GM21367 (cell line): Measurements from ENCODE around the gene KCNK13.
"Not testable (repeated sequence)": the region's sequence is repeated elsewhere in the genome, so short reads cannot be mapped to it uniquely, and the experiment has no call there.

Source experiments
- ATAC-seq: cut with Tn5 transposase; IDR thresholded peaks from one replicate; pipeline ENCODE4 v1.9.1; 2021; ENCODE audit not compliant: unreplicated experiment

KCNK13 gene

GRCh38 chr14:90060965-90061684, 669 bp upstream of the KCNK13 start:
- ATAC-seq = peak; percentile 31

- no peak for ATAC-seq
Observed at GRCh38 chr14:90062127-90062794, 467 bp downstream of the KCNK13 start.

DNA sequence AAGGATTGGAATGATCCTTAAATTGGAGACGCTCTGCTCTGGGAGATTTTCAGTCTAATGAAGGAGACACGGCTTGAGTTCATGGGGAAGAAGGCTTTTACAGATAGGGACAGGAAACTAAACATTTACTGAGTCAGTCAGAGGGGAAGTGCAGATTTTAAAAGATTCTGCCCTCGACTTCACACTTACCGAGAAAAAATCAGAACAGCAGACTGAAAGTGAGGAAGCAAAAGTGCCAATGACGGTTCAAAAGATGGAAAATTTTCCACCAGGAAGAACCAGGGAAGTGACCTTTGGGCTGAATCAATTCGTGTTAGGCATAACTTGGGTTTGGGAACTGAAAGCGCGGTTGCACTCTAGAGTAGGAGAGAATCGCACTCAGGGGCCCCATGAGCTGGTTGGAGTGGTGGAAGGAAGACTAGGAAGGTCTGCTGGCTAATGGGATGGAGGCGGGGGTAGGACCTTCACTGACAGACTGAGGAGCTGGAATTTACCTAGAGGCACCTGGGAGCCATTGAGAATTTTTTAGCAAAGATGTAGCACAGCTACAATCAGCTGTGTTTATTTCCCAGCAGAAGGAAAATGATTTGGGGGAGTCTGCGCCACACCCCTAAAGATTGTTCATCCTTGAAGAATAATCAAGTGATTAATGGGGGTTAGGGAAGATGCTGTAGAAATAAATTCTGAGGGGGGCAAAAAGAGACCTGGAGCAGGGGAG, 1.2 kb downstream of the KCNK13 start:
- ATAC-seq = no peak

DNA sequence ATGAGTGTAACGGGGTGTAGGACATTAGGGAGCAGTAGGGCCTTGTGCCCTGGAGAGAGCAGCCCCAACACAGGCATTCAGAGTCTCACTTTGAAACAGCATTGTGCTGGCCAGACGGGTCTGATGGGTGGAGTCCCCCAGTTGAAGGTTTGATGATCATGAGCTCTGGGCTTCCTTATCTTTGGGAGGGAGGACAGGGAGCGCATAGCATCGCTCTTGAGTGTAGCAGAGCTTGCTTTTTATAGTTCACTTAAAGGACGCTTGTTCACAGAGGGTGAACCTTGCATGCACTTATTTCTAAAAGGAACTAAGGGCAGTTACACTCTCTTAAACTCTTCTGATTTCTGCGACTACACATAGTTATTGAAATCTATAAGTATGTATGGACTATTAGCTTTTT, 10.6 kb downstream of the KCNK13 start:
- ATAC-seq = no peak

DNA sequence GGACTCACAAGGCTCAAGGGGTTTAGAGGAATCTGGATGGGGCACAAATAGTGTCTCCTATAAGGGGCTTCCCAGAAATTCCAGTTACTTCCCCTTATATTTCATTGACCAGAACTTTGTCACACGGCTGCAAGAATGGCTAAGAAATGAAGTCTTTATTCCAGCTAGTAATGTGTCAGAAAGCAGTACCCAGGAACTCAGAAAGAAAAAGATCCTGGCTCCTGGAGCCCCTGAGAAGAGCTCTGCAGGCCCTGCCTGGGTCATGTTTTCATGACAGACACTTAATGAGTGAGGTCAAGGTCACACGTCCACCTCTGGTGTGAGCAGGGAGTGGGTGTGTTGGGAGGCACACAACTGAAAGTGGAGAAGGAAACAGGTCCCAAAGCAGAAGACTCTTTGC, 17.8 kb downstream of the KCNK13 start:
- ATAC-seq = no peak

- no peak for ATAC-seq
Observed at GRCh38 chr14:90087433-90087832, 25.6 kb downstream of the KCNK13 start.

- ATAC-seq = no peak
Observed at GRCh38 chr14:90088176-90088575, 26.4 kb downstream of the KCNK13 start.

DNA sequence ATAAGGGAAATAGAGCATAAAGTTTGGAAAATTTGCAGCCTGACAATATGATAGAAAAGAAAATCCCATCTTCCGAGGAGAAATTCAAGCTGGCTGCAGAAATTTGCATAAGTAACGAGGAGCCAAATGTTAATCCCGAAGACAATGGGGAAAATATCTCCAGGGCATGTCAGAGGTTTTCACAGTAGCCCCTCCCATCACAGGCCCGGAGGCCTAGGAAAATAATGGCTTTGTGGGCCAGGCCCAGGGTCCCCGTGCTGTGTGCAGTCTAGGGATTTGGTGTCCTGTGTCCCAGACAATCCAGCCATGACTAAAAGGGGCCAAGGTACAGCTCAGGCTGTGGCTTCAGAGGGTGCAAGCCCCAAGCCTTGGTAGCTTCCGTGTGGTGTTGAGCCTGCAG, 27.7 kb downstream of the KCNK13 start:
- ATAC-seq = not testable (repeated sequence)

GRCh38 chr14:90091393-90091792, 29.6 kb downstream of the KCNK13 start:
- no peak for ATAC-seq

DNA sequence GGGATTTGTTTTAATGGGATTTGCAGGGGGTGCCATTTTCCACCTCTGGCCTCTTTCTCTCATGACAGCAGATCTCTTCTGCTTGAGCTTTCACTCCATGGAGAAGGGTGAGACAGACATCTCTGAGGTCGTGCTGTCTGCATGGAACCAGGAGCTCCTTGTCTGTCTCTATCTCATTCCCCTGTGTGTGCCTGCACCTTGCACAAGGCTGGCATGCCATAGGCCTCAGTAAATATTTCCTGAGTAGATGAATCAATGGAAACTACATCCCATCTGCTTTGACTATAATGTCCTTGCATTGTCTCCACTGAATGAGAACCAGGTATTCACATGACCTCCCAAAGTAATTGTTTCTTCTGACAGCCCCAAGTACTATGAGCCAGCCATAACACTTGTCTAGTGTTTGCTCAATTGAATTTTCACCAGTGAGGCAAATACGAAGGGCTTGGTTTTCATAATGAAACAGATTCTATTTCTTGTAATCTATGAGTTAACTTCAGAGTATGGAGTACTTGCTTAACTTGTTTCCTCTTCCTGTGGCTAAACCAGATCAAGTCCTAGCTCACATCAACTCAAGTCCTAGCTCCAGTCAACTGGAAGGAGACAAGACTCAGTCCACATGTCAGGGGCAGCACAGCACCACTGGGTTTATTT, 32.3 kb downstream of the KCNK13 start:
- no peak for ATAC-seq

DNA sequence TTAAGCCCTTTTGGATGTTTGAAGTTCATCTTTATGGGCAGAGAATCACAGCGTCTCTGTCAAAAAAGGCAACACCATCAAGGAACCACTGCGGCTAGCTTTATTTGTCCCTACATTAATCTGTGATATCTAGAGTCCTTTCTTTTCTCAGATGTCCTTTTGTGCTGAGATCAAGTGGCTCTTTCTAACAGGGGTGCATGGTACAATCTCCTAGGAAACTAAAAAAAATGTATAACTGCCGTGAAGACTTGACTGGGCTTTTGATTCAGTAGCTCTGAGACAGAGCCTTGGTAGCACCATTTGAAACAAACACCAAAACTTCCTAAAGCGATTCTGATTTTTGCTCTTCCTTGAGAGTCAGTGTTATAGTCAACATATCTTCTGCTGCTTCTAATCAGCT, 33.3 kb downstream of the KCNK13 start:
- ATAC-seq = no peak

DNA sequence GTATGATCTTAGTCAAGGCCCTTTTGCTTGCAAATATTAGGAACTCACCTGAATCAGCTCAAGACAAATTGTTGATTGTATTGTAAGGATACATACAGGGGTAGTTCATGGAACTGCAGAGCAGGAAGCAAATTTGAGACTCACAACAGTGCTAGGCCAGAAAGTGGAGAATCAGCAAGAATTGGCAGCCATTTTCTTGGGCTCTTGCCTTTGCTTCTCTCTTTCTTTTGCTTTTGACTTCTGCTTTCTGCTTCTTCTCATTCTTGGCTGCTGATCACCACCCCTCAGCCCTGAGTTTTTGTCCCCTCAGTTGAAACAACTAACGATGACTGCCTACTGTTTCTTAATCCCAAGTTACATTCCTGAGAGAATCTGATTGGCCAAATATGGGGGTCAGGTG, 34.8 kb downstream of the KCNK13 start:
- no peak for ATAC-seq

- ATAC-seq = no peak
Observed at GRCh38 chr14:90103808-90104207, 42.0 kb downstream of the KCNK13 start.

DNA sequence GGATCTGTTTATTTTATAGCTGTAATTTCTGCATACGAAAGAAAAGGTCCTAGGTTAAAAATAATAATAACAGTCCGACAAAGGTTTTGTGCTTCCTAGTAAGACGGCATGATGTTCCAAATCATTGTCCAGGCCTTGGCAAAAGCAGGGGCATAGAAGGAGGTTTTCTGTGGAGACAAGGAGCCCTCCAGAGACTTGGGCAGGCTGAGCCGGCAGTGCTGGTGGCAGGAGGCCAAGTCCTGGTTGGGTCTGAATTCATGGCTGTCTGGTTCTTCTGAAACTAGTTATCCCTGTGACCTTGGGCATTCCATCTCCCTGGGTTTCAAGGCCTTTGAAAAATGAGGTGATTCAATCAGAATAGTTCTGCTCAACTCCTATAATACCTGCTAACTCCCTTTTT, 44.0 kb downstream of the KCNK13 start:
- ATAC-seq = no peak

- ATAC-seq = no peak
Observed at GRCh38 chr14:90107789-90108188, 46.0 kb downstream of the KCNK13 start.

DNA sequence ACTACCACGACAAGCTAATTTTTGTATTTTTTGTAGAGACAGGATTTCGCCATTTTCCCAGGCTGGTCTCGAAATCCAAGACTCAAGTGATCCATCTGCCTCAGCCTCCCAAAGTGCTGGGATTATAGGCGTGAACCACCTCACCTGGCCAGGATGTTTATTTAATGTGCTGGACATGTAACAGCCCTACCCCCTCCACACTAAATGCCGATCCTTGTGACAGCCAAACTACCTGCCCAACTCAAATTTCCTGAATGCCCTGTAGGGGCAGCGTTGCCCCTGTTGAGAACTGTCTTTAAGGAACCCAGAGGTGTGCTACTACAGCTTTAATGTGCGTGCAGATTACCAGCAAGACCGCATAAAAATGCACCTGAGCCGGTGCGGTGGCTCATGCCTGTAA, 48.1 kb downstream of the KCNK13 start:
- no peak for ATAC-seq

DNA sequence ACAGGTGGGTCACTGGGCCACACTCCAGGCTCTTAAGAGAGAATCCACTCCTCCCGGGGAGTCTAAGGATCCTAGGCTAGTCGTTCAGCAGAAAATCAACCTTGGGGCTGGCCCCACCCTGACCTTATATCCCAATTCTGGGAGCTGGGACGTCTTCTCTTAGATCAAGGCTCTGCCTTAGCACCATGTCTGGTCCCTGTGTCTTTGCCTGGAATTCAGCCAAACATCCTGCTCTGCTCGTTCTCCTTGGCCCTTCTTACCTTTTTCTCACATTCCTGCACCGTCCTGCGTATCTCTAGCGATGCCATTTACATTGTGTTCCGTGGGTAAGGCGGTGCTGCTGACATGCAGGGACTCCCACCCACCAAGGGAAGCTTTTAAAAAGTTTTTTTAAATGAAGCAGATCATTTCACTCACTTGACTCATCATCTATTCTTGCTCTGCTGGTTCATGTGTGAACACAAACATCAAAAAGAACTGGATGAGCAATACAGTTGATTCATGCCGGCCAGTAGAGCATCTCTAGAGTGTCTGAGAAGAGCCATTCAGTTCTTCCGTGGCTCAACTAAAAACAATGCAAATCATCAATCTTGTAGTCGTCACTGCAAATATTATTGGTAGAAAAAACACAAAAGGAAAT, 50.2 kb downstream of the KCNK13 start:
- ATAC-seq = no peak

- ATAC-seq = no peak
Observed at GRCh38 chr14:90114554-90114953, 52.8 kb downstream of the KCNK13 start.

DNA sequence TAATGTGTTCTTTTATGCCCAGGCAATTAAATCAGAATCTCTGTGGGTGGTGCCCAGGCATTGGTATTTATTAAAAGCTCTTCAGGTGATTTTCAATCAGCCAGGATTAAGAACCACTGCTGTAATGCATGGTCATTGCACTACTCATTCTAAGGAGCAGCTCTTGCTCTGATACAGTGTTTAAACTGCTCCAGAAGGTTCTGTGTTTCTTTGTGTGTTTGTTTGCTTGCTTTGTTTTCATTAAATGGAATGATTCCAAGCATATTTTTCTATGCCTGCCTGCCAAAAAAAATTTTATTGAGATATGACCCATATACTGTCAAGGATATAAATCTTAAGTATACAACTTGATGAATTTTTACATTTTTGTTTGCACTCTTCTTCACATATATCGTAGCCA, 54.0 kb downstream of the KCNK13 start:
- no peak for ATAC-seq

GRCh38 chr14:90116444-90116843, 54.6 kb downstream of the KCNK13 start:
- no peak for ATAC-seq

DNA sequence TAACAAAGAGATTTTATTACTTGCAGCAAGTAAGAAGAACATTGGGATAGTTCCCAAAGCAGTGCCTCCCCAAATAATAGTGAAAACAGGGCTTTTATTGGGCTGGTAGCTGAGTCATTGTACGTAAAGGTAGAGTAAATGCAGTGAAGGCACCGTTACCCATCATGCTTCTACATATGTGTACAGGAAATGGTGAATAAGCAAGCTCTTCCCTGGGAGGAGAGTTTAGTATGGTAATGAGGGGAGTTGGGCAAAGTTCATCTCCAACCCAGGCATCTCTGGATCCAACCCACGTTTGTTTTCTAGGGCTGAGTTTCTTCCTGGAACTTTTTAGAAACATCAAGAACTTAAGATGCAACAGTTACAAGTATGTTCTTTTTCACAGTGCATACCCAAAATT, 56.2 kb downstream of the KCNK13 start:
- ATAC-seq = no peak
